ENCODE results near the gene MZT2B.
"Not testable (repeated sequence)": the region's sequence is repeated elsewhere in the genome, so short reads cannot be mapped to it uniquely, and the experiment has no call there.

Gene MZT2B

GRCh38 chr2:130180404-130181324, 1.4 kb upstream of the MZT2B start:
- DNase-seq: not testable (repeated sequence)

GRCh38 chr2:130181325-130181879, 660 bp upstream of the MZT2B start, which contains the start of gene SMPD4:
Gene SMPD4, minus strand, starts transcription at chr2:130181602. Its CDS starts 5,010 bp downstream, at chr2:130176592.
- DNase-seq: peak; percentile 99

GRCh38 chr2:130182826-130183511, 907 bp downstream of the MZT2B start:
- not testable (repeated sequence) for DNase-seq

GRCh38 chr2:130183512-130184373, 1.7 kb downstream of the MZT2B start:
- DNase-seq: peak; percentile 46

- DNase-seq: no peak
Observed at GRCh38 chr2:130185436-130185835, 3.4 kb downstream of the MZT2B start.

- DNase-seq: no peak
Observed at GRCh38 chr2:130185896-130186295, 3.8 kb downstream of the MZT2B start.

GRCh38 chr2:130186391-130186790, 4.3 kb downstream of the MZT2B start:
- DNase-seq: no peak

- no peak for DNase-seq
Observed at GRCh38 chr2:130187268-130187667, 5.2 kb downstream of the MZT2B start.

- not testable (repeated sequence) for DNase-seq
Observed at GRCh38 chr2:130187859-130188792, 6.1 kb downstream of the MZT2B start.

GRCh38 chr2:130188958-130189357, 6.9 kb downstream of the MZT2B start:
- not testable (repeated sequence) for DNase-seq

- no peak for DNase-seq
Observed at GRCh38 chr2:130190237-130190636, 8.2 kb downstream of the MZT2B start.

- not testable (repeated sequence) for DNase-seq
Observed at GRCh38 chr2:130191319-130191718, 9.3 kb downstream of the MZT2B start.

- DNase-seq: not testable (repeated sequence)
Observed at GRCh38 chr2:130192451-130192850, 10.4 kb downstream of the MZT2B start.

- DNase-seq: not testable (repeated sequence)
Observed at GRCh38 chr2:130193824-130194223, 11.8 kb downstream of the MZT2B start.

GRCh38 chr2:130195089-130195635, 13.1 kb downstream of the MZT2B start:
- DNase-seq: not testable (repeated sequence)

GRCh38 chr2:130196052-130196451, 14.0 kb downstream of the MZT2B start:
- not testable (repeated sequence) for DNase-seq

GRCh38 chr2:130198343-130198742, 16.3 kb downstream of the MZT2B start, which contains the start of gene TUBA3E:
Gene TUBA3E, minus strand, starts transcription at chr2:130198439. Its CDS starts 79 bp downstream, at chr2:130198360.
- no peak for DNase-seq

GRCh38 chr2:130202518-130202917, 20.5 kb downstream of the MZT2B start:
- DNase-seq: not testable (repeated sequence)

GRCh38 chr2:130203150-130203549, 21.1 kb downstream of the MZT2B start:
- DNase-seq: not testable (repeated sequence)

- not testable (repeated sequence) for DNase-seq
Observed at GRCh38 chr2:130207051-130207450, 25.0 kb downstream of the MZT2B start.

GRCh38 chr2:130219147-130219546, 37.1 kb downstream of the MZT2B start:
- not testable (repeated sequence) for DNase-seq
